Adrenal gland (tissue), 5 donors: ENCODE measurements around the gene ABAT.

ENCODE experiments used
- POLR2A ChIP-seq, 2 donors: fragments of 450-650 bp; IDR thresholded peaks; one replicate each; pipeline ENCODE4 v1.6.1; 2017; ENCODE audit warnings: antibody characterized with exemption in 2 of 2, mild to moderate bottlenecking in 2 of 2, moderate library complexity in 1 of 2
- TF ChIP-seq, protein P1 (sequence below), 6 experiments: fragments of 450-650 bp in 4 of 6; fragments of 200-600 bp in 2 of 6; sonication (generic) in 1 of 6; IDR thresholded peaks; 1 replicate in 5 of 6; 2 replicates in 1 of 6; pipeline versions ENCODE4 v1.5.1 to v1.8.0; 2016 to 2021; ENCODE audit warnings: antibody characterized with exemption in 6 of 6, mild to moderate bottlenecking in 2 of 6, moderate library complexity in 1 of 6
- donor health status: DM: no; HTN: no; CAD: no.

DNA sequence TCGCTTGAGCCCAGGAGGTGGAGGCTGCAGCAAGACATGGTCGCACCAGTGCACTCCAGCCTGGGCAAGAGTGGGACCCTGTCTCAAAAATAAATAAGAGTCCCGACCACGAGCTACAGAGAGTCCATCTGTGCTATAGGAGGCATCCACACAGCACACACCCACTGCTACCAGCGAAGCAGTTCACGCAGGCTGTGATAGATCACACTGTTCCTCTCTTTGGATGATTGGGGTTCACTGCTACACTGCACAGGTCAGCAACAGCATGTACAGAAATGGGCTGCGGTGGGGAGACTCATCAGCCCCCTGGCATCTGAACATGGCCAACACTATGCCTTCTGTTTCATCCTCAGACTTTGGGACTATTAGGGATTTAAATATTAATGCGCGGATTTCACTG, 157.0 kb downstream of the ABAT start:
- TF ChIP-seq, protein P1, sequence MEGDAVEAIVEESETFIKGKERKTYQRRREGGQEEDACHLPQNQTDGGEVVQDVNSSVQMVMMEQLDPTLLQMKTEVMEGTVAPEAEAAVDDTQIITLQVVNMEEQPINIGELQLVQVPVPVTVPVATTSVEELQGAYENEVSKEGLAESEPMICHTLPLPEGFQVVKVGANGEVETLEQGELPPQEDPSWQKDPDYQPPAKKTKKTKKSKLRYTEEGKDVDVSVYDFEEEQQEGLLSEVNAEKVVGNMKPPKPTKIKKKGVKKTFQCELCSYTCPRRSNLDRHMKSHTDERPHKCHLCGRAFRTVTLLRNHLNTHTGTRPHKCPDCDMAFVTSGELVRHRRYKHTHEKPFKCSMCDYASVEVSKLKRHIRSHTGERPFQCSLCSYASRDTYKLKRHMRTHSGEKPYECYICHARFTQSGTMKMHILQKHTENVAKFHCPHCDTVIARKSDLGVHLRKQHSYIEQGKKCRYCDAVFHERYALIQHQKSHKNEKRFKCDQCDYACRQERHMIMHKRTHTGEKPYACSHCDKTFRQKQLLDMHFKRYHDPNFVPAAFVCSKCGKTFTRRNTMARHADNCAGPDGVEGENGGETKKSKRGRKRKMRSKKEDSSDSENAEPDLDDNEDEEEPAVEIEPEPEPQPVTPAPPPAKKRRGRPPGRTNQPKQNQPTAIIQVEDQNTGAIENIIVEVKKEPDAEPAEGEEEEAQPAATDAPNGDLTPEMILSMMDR (IDR thresholded peaks at IDR 0.05) = no peak
- no peak for TF ChIP-seq POLR2A (IDR thresholded peaks at IDR 0.05)
